HEK293 (cell line): ENCODE data around the gene FAM167B.

ENCODE experiments used
- BCL11B ChIP-seq: fragments of 450-650 bp; formaldehyde crosslinking; IDR thresholded peaks from 2 replicates; pipeline ENCODE4 v1.5.1; 2016; ENCODE audit warnings: low read depth, missing biosample characterization, missing genetic modification characterization
- ELK4 ChIP-seq: IDR thresholded peaks from 2 replicates; pipeline ENCODE4 v1.6.1; 2011; ENCODE audit warnings: mild to moderate bottlenecking, low read depth, low read length, borderline replicate concordance
- HOXC10 ChIP-seq: sonication (generic); formaldehyde crosslinking; IDR thresholded peaks from 2 replicates; pipeline ENCODE4 v1.8.1; 2023; ENCODE audit warnings: mild to moderate bottlenecking, missing genetic modification reagents
- INSM2 ChIP-seq: fragments of 450-650 bp; formaldehyde crosslinking; IDR thresholded peaks from 2 replicates; pipeline ENCODE4 v1.5.1; 2016; ENCODE audit warnings: missing biosample characterization, missing genetic modification characterization
- KLF8 ChIP-seq: fragments of 450-650 bp; formaldehyde crosslinking; IDR thresholded peaks from 2 replicates; pipeline ENCODE4 v1.5.1; 2016; ENCODE audit warnings: missing biosample characterization, missing genetic modification characterization
- MEIS1 ChIP-seq: sonication (generic); formaldehyde crosslinking; IDR thresholded peaks from 2 replicates; pipeline ENCODE4 v1.8.1; 2022; ENCODE audit warnings: missing genetic modification reagents, mild to moderate bottlenecking, borderline replicate concordance
- PRDM1 ChIP-seq: fragments of 450-650 bp; formaldehyde crosslinking; IDR thresholded peaks from 2 replicates; pipeline ENCODE4; 2016; ENCODE audit warnings: missing biosample characterization, missing genetic modification characterization
- REST ChIP-seq: fragments of 450-650 bp; formaldehyde crosslinking; IDR thresholded peaks from 2 replicates; pipeline ENCODE4 v1.5.1; 2016; ENCODE audit warnings: missing biosample characterization, missing genetic modification characterization
- SALL2 ChIP-seq: fragments of 450-650 bp; formaldehyde crosslinking; IDR thresholded peaks from 2 replicates; pipeline ENCODE4 v1.5.0; 2017; ENCODE audit warnings: missing biosample characterization, mild to moderate bottlenecking, missing genetic modification characterization, borderline replicate concordance
- SP3 ChIP-seq: fragments of 450-650 bp; formaldehyde crosslinking; IDR thresholded peaks from 2 replicates; pipeline ENCODE4 v1.5.1; 2016; ENCODE audit warnings: missing biosample characterization, missing genetic modification characterization
- SP7 ChIP-seq: fragments of 450-650 bp; formaldehyde crosslinking; IDR thresholded peaks from 2 replicates; pipeline ENCODE4 v1.5.1; 2016; ENCODE audit warnings: missing biosample characterization, missing genetic modification characterization
- WT1 ChIP-seq: fragments of 450-650 bp; formaldehyde crosslinking; IDR thresholded peaks from 2 replicates; pipeline ENCODE4 v1.5.1; 2016; ENCODE audit warnings: missing biosample characterization, missing genetic modification characterization
- ZBTB44 ChIP-seq: fragments of 450-650 bp; IDR thresholded peaks from 2 replicates; pipeline ENCODE4 v1.5.1; 2018; ENCODE audit warnings: missing biosample characterization, mild to moderate bottlenecking, missing genetic modification characterization
- ZBTB49 ChIP-seq: fragments of 450-650 bp; formaldehyde crosslinking; IDR thresholded peaks from 2 replicates; pipeline ENCODE4 v1.5.1; 2016; ENCODE audit warnings: missing biosample characterization, missing genetic modification characterization, low read depth
- ZFHX2 ChIP-seq: fragments of 450-650 bp; formaldehyde crosslinking; conservative IDR thresholded peaks from 2 replicates; pipeline ENCODE4 v1.5.1; 2016; ENCODE audit warnings: missing biosample characterization, missing genetic modification characterization
- ZNF114 ChIP-seq: fragments of 450-650 bp; formaldehyde crosslinking; IDR thresholded peaks from 2 replicates; pipeline ENCODE4 v1.5.0; 2017; ENCODE audit warnings: missing biosample characterization, missing genetic modification characterization
- ZNF133 ChIP-seq: fragments of 450-650 bp; formaldehyde crosslinking; IDR thresholded peaks from 2 replicates; pipeline ENCODE4 v1.5.1; 2016; ENCODE audit warnings: missing biosample characterization, missing genetic modification characterization
- ZNF211 ChIP-seq: fragments of 450-650 bp; formaldehyde crosslinking; IDR thresholded peaks from 2 replicates; pipeline ENCODE4 v1.5.1; 2016; ENCODE audit warnings: low read depth, missing biosample characterization, missing genetic modification characterization
- ZNF221 ChIP-seq: fragments of 450-650 bp; formaldehyde crosslinking; IDR thresholded peaks from 2 replicates; pipeline ENCODE4 v1.5.1; 2017; ENCODE audit warnings: missing biosample characterization, missing genetic modification characterization, borderline replicate concordance
- ZNF223 ChIP-seq: fragments of 450-650 bp; formaldehyde crosslinking; IDR thresholded peaks from 2 replicates; pipeline ENCODE4 v1.5.1; 2016; ENCODE audit warnings: missing biosample characterization, missing genetic modification characterization
- ZNF426 ChIP-seq: fragments of 450-650 bp; formaldehyde crosslinking; IDR thresholded peaks from 2 replicates; pipeline ENCODE4 v1.5.1; 2017; ENCODE audit warnings: missing biosample characterization, missing genetic modification characterization, mild to moderate bottlenecking, inconsistent platforms, moderate library complexity
- ZNF473 ChIP-seq: fragments of 450-650 bp; formaldehyde crosslinking; IDR thresholded peaks from 2 replicates; pipeline ENCODE4 v1.5.1; 2017; ENCODE audit warnings: missing biosample characterization, missing genetic modification characterization
- ZNF501 ChIP-seq: fragments of 450-650 bp; formaldehyde crosslinking; IDR thresholded peaks from 2 replicates; pipeline ENCODE4 v1.5.1; 2016; ENCODE audit warnings: missing biosample characterization, missing genetic modification characterization
- ZNF626 ChIP-seq: fragments of 450-650 bp; sonication (Bioruptor Pico); formaldehyde crosslinking; IDR thresholded peaks from 2 replicates; pipeline ENCODE4 v1.5.1; 2018; ENCODE audit warnings: missing biosample characterization, missing genetic modification characterization, inconsistent platforms
- ZNF629 ChIP-seq: fragments of 450-650 bp; formaldehyde crosslinking; IDR thresholded peaks from 2 replicates; pipeline ENCODE4 v1.5.1; 2017; ENCODE audit warnings: missing biosample characterization, missing genetic modification characterization
- ZNF768 ChIP-seq: fragments of 450-650 bp; formaldehyde crosslinking; IDR thresholded peaks from 2 replicates; pipeline ENCODE4 v1.5.1; 2018; ENCODE audit warnings: missing biosample characterization, mild to moderate bottlenecking, missing genetic modification characterization
- ZSCAN18 ChIP-seq: fragments of 450-650 bp; formaldehyde crosslinking; IDR thresholded peaks from 2 replicates; pipeline ENCODE4 v1.5.1; 2016; ENCODE audit warnings: missing biosample characterization, missing genetic modification characterization
- ZSCAN30 ChIP-seq: fragments of 450-650 bp; IDR thresholded peaks from 2 replicates; pipeline ENCODE4 v1.5.1; 2018; ENCODE audit warnings: missing biosample characterization, mild to moderate bottlenecking, missing genetic modification characterization, moderate library complexity

Gene FAM167B

GRCh38 chr1:32272557-32273390 is 25.8 kb downstream of the FAM167B start (continued):
- TF ChIP-seq ZBTB44 (tag by site-specific recombination) (no peak), ZNF629 (no peak), MEIS1 (CRISPR knock-in tag) (no peak), ZNF473 (tag by site-specific recombination) (peak; percentile 13; the same call in 1 of the 2 replicates), ZNF133 (tag by site-specific recombination) (peak; percentile 33; the same call in 1 of the 2 replicates), HOXC10 (CRISPR knock-in tag) (no peak), WT1 (tag by site-specific recombination) (no peak), REST (no peak), BCL11B (no peak), KLF8 (tag by site-specific recombination) (0 out of 2 replicates have a peak, but pooled peaks have one; percentile 31), ZNF626 (tag by site-specific recombination) (no peak), ZNF223 (no peak), INSM2 (tag by site-specific recombination) (no peak), ZBTB49 (tag by site-specific recombination) (no peak), SALL2 (tag by site-specific recombination) (no peak), ZFHX2 (tag by site-specific recombination) (peak; percentile 100), ZSCAN18 (tag by site-specific recombination) (no peak; the same call in 1 of the 2 replicates), SP7 (tag by site-specific recombination) (no peak), PRDM1 (0 out of 2 replicates have a peak, but pooled peaks have one; percentile 51), ZNF768 (tag by site-specific recombination) (no peak), ZSCAN30 (tag by site-specific recombination) (no peak), SP3 (tag by site-specific recombination) (no peak), ELK4 (no peak), ZNF426 (no peak), ZNF501 (no peak), ZNF211 (tag by site-specific recombination) (no peak), ZNF114 (tag by site-specific recombination) (no peak), ZNF221 (tag by site-specific recombination) (no peak)
